ENCODE data around the gene DMBT1.

The DMBT1 gene

DNA sequence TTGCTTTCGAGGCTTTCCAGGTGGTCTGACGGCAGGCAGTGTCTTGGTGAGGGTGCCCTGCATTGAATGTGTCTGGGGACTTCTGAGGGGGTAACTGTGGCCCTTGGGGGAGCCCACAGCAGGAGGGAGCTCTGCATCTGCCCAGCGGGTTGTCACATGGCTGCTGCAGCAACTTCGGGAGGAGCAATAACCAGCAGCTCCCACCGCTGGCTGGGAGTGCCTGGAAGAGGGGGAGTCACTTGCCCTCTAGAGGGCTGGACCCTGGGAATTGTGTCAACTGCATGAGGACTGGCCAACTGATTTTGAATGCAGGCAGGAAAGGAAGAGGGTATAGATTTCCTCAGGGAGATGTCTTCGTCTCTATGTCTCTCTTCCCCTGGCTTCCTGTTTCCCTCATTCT lies 112.7 kb downstream of the DMBT1 start:
- DNase-seq (ENCODE audit: low read depth), result no peak

DNA sequence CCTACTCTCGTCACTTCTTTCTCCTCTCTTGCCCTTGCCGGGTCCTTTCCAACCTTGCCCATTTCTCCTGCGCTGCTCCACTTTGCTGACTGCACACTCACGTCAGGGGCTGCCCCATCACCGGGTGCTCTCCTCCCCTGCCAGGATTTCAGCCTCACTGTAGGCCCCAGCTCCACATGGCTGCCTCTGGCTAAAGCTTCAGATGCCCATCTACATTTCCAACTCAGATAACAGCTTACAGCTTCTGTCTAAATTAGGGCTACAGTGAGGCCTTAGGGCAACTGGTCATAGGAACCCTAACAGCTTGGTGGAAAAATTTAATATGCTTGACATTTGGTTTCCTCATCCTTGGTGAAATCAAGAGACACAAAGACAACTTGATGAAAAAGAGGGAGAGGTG lies 113.2 kb downstream of the DMBT1 start:
- no peak for DNase-seq (ENCODE audit: low read depth)

DNA sequence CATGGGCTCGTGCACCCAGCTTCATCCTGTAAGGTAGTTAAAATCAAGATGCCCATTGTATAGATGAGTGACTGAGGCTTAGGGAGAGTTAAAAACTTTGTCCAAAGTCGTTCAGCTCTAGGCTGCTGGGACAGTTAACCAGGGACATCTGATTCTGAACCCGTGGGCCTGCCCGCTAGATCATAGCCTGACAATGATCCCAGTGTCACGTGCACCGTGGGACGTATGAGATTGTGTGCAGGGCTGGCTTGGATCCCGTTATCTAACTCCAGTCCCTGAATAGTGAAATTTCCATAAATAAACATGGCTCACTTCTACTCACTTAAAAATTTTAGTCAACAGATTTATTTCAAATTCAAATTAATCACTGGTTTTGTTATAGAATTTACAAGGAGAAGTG lies 114.2 kb downstream of the DMBT1 start:
- DNase-seq (ENCODE audit: low read depth), result no peak

DNA sequence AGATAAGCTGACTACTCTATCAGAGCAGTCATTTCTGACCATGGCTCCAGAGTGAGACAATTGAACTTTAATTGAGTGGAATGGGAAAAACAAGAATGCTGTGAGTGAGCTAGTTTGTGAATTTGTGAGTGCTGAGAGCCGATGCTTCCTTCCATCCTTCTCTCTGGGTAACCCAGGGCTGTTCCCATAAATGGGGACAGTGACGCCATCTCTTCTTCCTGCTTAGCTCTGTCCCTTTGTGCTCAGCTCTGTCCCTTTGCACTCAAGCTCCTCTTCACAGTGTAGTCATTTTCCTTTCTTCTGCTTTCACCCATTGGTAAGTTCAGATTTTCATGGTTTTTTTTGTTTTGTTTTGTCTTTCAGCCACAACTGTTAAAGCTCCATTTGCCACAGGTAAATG lies 114.7 kb downstream of the DMBT1 start:
- no peak for DNase-seq (ENCODE audit: low read depth)

- DNase-seq (ENCODE audit: low read depth), result no peak
Observed at GRCh38 chr10:122678266-122678665, 117.7 kb downstream of the DMBT1 start.

GRCh38 chr10:122682522-122682921 lies 122.0 kb downstream of the DMBT1 start:
- DNase-seq (ENCODE audit: low read depth), result no peak

GRCh38 chr10:122688293-122688989 lies 127.9 kb downstream of the DMBT1 start:
- DNase-seq (ENCODE audit: low read depth), result no peak

GRCh38 chr10:122689146-122689820 lies 128.7 kb downstream of the DMBT1 start:
- no peak for DNase-seq (ENCODE audit: low read depth)

DNA sequence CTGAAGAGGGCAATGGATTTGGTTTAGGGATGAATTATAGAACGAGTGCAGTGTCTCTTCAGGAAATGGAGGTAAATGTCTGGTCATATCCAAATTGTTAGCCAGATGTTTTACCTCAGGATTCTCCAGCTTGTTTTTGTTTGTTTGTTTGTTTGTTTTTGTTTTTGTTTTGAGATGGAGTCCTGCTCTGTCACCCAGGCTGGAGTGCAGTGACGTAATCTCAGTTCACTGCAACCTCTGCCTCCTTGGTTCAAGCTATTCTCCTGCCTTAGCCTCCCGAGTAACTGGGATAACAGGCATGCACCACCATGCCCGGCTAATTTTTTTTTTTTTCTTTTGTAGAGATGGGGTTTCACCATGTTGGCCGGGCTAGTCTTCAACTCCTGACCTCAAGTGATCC lies 132.2 kb downstream of the DMBT1 start:
- no peak for DNase-seq (ENCODE audit: low read depth)
